ENCODE results near the gene C2orf72.

DNA sequence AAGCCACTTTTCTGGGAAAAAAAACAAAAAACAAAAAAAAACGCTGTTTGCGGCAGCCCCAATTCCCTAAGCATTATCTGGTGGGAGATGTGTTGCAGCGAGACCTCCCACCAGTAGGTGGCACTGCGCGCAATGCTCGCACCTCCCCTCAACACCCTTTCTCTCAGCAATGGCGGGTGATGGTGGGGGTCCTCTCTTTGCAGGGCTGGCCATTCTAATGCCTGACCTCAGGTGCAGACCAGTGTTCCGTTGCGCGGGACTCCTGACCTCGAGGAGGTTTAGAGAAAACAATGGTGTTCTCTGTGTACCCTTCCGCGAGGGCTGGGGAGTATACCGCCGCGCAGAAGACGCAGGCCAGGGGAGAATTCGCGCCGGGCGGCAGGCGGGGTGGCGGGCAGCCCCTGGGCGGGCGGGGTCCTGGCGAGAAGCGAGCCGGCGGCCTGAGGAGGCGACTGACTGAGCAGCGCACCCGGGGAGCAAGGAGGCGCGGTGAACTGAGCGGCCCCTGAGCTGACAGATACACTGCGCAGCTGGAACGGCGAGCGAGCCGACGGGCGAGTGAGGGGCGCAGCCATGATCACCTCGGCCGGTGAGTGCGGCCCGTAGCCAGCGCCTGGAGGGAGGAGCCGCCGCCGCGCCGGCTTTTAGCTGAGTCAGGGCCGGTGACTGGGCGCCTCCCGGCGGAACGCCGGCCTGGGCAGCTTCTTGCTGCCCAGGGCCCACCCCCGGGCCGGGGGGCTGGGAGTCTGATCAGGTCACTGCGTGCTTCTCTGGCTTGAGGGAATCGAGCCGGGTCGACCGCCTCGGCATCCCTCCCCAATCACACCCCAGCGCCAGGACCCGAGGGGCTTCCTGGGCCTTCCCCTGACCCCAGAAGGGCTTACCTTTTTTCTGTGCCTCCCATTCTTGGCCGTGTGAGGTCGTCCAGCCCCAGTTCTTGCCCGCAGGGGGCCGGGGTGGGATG, 19.4 kb downstream of the C2orf72 start, which contains the start of gene PSMD1:
- TF ChIP-seq, protein P1, sequence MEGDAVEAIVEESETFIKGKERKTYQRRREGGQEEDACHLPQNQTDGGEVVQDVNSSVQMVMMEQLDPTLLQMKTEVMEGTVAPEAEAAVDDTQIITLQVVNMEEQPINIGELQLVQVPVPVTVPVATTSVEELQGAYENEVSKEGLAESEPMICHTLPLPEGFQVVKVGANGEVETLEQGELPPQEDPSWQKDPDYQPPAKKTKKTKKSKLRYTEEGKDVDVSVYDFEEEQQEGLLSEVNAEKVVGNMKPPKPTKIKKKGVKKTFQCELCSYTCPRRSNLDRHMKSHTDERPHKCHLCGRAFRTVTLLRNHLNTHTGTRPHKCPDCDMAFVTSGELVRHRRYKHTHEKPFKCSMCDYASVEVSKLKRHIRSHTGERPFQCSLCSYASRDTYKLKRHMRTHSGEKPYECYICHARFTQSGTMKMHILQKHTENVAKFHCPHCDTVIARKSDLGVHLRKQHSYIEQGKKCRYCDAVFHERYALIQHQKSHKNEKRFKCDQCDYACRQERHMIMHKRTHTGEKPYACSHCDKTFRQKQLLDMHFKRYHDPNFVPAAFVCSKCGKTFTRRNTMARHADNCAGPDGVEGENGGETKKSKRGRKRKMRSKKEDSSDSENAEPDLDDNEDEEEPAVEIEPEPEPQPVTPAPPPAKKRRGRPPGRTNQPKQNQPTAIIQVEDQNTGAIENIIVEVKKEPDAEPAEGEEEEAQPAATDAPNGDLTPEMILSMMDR (IDR thresholded peaks at IDR 0.05): peak; percentile 84 to 97 (median 85)
- no peak for TF ChIP-seq POLR2A (IDR thresholded peaks at IDR 0.05)

Data from vagina (tissue), 2 donors.